OCI-LY7 (cell line): ENCODE measurements around the gene EDAR. TPM values are rescaled to one million over a fixed set of nuclear protein-coding genes. Genes with fewer than 3 reads are reported as not detected.

ENCODE experiments used
- BruUV-seq: library from RNA; stranded (reverse); fragments of 400-500 nt; replicated peaks from 2 replicates; lab custom pipeline; 2021; lab: Mats Ljungman, UMichigan
- CTCF ChIA-PET: fragments of 300-600 bp; sonication (Branson Sonifier 250); formaldehyde crosslinking; loops from one replicate; lab custom pipeline; 2022; ENCODE audit warnings: antibody characterized with exemption; ENCODE audit not compliant: unreplicated experiment; lab: Charles Lee
- POLR2A ChIA-PET: fragments of 300-600 bp; sonication (Branson Sonifier 250); formaldehyde crosslinking; loops from one replicate; lab custom pipeline; 2022; ENCODE audit warnings: antibody characterized with exemption; lab: Charles Lee
- DNase-seq: peaks from one replicate; pipeline ENCODE4 v3.0.0-alpha.2; 2015; ENCODE audit warnings: low spot score
- H2AFZ ChIP-seq: fragments of 200-600 bp; sonication (generic), shearing (Covaris generic); 2 replicates; pipeline ENCODE4 v1.6.1; 2014; ENCODE audit warnings: mild to moderate bottlenecking, antibody characterized with exemption, low read length, moderate library complexity
- H3K27ac ChIP-seq: fragments of 200-600 bp; sonication (generic); 2 replicates; pipeline ENCODE4 v1.5.1; 2014; ENCODE audit warnings: mixed run types, low read depth, mild to moderate bottlenecking, moderate library complexity, low read length, inconsistent platforms; ENCODE audit not compliant: poor library complexity, severe bottlenecking
- H3K36me3 ChIP-seq: fragments of 200-600 bp; sonication (generic); 2 replicates; pipeline ENCODE4 v1.6.1; 2014; ENCODE audit warnings: mild to moderate bottlenecking, antibody characterized with exemption, low read length, moderate library complexity, mixed read lengths; ENCODE audit not compliant: insufficient read depth
- H3K4me1 ChIP-seq: fragments of 200-600 bp; sonication (generic); 2 replicates; pipeline ENCODE4 v1.5.1; 2014; ENCODE audit warnings: mild to moderate bottlenecking, low read length; ENCODE audit not compliant: insufficient read depth, poor library complexity, severe bottlenecking
- H3K4me2 ChIP-seq: fragments of 200-600 bp; sonication (generic); 2 replicates; pipeline ENCODE4 v1.6.1; 2014; ENCODE audit warnings: mild to moderate bottlenecking, low read length
- H3K4me3 ChIP-seq: fragments of 200-600 bp; sonication (generic); 2 replicates; pipeline ENCODE4 v1.5.1; 2014; ENCODE audit warnings: mild to moderate bottlenecking, low read depth, low read length; ENCODE audit not compliant: poor library complexity, severe bottlenecking
- H3K79me2 ChIP-seq: fragments of 200-600 bp; sonication (generic); 2 replicates; pipeline ENCODE4 v1.6.1; 2016; ENCODE audit warnings: low read depth, mild to moderate bottlenecking, low read length, moderate library complexity, mixed read lengths; ENCODE audit not compliant: insufficient read depth
- H3K9me2 ChIP-seq: fragments of 200-600 bp; sonication (generic); 2 replicates; pipeline ENCODE4 v1.6.1; 2016; ENCODE audit warnings: mild to moderate bottlenecking, low read length, mixed read lengths; ENCODE audit not compliant: insufficient read depth
- H3K9me3 ChIP-seq: fragments of 200-600 bp; sonication (generic); 2 replicates; pipeline ENCODE4 v1.6.1; 2014; ENCODE audit warnings: mild to moderate bottlenecking, mixed run types, low read length, mixed read lengths
- H4K20me1 ChIP-seq: fragments of 200-600 bp; sonication (generic); 2 replicates; pipeline ENCODE4 v1.6.1; 2014; ENCODE audit warnings: mild to moderate bottlenecking, antibody characterized with exemption, low read length, moderate library complexity, mixed read lengths; ENCODE audit not compliant: insufficient read depth
- EZH2phosphoT487 ChIP-seq: fragments of 200-600 bp; sonication (generic); IDR thresholded peaks from 2 replicates; pipeline ENCODE4 v1.6.1; 2018; ENCODE audit warnings: low read depth, borderline replicate concordance, mild to moderate bottlenecking, mixed run types, antibody characterized with exemption, low read length, moderate library complexity, mixed read lengths
- intact Hi-C: fragments of 100-400 bp; cut with micrococcal nuclease; formaldehyde crosslinking; loops from one replicate; pipeline ENCODE4 v1.10.0; 2022; ENCODE audit not compliant: unreplicated experiment
- total RNA-seq, 2 experiments: library from RNA; depleted of rRNA in 1 of 2; stranded (reverse); fragments of >200 nt in 1 of 2; shearing (Covaris generic) in 1 of 2; gene quantifications; 2 replicates each; pipeline ENCODE4 v1.2.3, GENCODE V29; 2014 to 2022
- TF ChIP-seq, protein P1 (sequence below): fragments of 200-600 bp; sonication (generic); conservative IDR thresholded peaks from 2 replicates; pipeline ENCODE4 v1.5.1; 2014; ENCODE audit warnings: mild to moderate bottlenecking, antibody characterized with exemption, low read length, moderate library complexity, mixed read lengths

EDAR gene
- total RNA-seq, 2 experiments from 2014 or later, result not detected

DNA sequence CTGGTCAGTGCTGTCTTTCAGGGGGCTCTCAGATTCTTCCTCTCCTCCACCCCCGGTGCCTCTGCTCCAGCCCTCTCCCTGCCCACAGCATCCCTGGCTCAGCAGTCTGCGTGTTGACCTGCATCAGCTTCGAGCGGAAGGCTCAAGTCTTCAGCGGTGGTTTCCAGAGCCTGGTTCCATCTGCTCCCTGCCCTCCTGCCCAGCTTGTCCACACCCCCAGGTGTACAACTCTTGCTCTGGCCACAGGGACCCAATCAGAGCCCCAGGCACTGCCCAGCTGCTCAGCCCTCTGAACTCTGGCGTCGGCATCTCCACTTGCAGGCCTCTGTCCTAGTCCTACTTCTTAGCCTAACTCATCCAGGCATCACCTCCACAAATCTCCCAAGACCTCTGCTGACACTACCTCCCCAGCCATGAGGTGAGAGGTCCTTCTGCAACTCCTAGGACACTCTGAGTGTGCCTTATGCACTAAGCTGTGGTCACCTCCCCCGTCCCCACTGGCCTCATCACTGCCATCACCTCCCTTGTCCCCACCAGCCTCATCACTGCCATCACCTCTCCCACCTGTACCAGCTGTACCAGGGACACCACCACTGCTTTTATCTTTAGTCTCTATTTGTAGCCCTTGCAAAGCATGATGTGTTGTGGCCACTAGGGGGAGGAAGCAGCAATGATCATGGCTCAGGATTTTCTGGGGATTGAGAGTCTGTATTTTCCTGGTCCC is 60.9 kb downstream of the EDAR start:
- no peaks in the 10 kb centered on the region for H3K36me3 ChIP-seq
- H4K20me1 ChIP-seq, result no peaks in the 10 kb centered on the region
- no peak overlapping the region for H2AFZ ChIP-seq
- BruUV-seq, result no TSS peak
- no peak overlapping the region for H3K27ac ChIP-seq
- CTCF ChIA-PET, result no interaction called here
- POLR2A ChIA-PET, result no interaction called here
- TF ChIP-seq EZH2phosphoT487, result no peak
- TF ChIP-seq, protein P1, sequence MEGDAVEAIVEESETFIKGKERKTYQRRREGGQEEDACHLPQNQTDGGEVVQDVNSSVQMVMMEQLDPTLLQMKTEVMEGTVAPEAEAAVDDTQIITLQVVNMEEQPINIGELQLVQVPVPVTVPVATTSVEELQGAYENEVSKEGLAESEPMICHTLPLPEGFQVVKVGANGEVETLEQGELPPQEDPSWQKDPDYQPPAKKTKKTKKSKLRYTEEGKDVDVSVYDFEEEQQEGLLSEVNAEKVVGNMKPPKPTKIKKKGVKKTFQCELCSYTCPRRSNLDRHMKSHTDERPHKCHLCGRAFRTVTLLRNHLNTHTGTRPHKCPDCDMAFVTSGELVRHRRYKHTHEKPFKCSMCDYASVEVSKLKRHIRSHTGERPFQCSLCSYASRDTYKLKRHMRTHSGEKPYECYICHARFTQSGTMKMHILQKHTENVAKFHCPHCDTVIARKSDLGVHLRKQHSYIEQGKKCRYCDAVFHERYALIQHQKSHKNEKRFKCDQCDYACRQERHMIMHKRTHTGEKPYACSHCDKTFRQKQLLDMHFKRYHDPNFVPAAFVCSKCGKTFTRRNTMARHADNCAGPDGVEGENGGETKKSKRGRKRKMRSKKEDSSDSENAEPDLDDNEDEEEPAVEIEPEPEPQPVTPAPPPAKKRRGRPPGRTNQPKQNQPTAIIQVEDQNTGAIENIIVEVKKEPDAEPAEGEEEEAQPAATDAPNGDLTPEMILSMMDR, result peak; percentile 86
- peak; percentile 32 for DNase-seq
- no peak overlapping the region for H3K4me3 ChIP-seq
- H3K9me2 ChIP-seq, result no peaks in the 10 kb centered on the region
- no peaks in the 10 kb centered on the region for H3K79me2 ChIP-seq
- H3K4me1 ChIP-seq, result no peaks in the 10 kb centered on the region
- no peak overlapping the region for H3K4me2 ChIP-seq
- intact Hi-C loops, result no loop called here
- H3K9me3 ChIP-seq, result no peaks in the 10 kb centered on the region

DNA sequence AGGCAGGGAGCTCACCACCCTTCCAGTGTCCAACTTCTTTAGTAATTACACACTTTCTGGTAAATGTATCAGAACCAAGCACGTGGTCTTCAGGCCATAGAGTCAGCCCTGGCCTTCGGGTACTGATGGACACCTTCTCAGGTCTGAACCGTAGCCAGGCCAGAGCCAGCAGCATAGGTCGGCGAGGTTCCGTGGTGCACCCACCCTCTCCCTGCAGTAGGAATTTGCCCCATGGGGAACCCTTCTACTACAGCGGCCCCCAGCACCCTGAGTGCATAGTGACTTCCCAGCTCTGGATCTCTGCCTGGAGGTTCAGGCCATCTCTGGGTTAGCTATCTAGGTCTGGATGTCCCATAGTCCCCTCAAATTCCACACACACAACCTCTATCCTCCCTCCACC is 61.6 kb downstream of the EDAR start:
- BruUV-seq, result no TSS peak

More for the DNA sequence above, 61.6 kb downstream of the EDAR start:
- DNase-seq, result no peak
- Histone ChIP-seq H3K9me2 (no peaks in the 10 kb centered on the region), H3K4me2 (no peak overlapping the region), H3K4me1 (no peaks in the 10 kb centered on the region), H2AFZ (no peak overlapping the region), H3K36me3 (no peaks in the 10 kb centered on the region), H4K20me1 (no peaks in the 10 kb centered on the region), H3K79me2 (no peaks in the 10 kb centered on the region), H3K27ac (no peak overlapping the region), H3K9me3 (no peaks in the 10 kb centered on the region), H3K4me3 (no peak overlapping the region)
- POLR2A ChIA-PET, result no interaction called here
- intact Hi-C loops, result no loop called here
- TF ChIP-seq EZH2phosphoT487, result no peak
- TF ChIP-seq, protein P1, result no peak
- CTCF ChIA-PET, result no interaction called here
